ENCODE results near the gene LRRC49. TPM values are rescaled to one million over a fixed set of nuclear protein-coding genes. Genes with fewer than 3 reads are reported as not detected.
A peak's percentile ranks its signal among the peaks of the same experiment; 100 is the strongest.
"Not testable (repeated sequence)": the region's sequence is repeated elsewhere in the genome, so short reads cannot be mapped to it uniquely, and the experiment has no call there.

LRRC49 gene
- total RNA-seq, 1 donor from 2014 or later: 18.0 TPM

DNA sequence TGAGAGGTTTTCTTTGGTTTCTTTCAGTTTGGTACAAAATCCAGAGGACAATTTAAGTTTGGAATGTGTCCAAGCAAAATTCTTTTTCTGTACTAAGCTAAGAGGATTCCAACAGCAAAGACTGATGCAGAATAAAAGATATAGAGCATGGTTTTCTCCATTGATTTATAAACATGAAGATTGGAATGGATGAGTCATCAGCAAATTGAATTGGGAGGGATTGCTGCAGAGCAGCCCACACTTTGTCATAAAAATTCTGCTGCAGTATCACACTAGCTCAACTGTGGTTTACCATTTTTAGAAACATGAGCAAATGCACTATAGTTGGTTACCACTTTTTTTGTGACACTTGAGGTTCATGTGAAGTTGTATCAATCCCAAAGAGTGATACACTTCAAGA lies 22.6 kb upstream of the LRRC49 start:
- TF ChIP-seq, protein P1, sequence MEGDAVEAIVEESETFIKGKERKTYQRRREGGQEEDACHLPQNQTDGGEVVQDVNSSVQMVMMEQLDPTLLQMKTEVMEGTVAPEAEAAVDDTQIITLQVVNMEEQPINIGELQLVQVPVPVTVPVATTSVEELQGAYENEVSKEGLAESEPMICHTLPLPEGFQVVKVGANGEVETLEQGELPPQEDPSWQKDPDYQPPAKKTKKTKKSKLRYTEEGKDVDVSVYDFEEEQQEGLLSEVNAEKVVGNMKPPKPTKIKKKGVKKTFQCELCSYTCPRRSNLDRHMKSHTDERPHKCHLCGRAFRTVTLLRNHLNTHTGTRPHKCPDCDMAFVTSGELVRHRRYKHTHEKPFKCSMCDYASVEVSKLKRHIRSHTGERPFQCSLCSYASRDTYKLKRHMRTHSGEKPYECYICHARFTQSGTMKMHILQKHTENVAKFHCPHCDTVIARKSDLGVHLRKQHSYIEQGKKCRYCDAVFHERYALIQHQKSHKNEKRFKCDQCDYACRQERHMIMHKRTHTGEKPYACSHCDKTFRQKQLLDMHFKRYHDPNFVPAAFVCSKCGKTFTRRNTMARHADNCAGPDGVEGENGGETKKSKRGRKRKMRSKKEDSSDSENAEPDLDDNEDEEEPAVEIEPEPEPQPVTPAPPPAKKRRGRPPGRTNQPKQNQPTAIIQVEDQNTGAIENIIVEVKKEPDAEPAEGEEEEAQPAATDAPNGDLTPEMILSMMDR (conservative IDR thresholded peaks at IDR 0.05; ENCODE audit: low read depth, low read length): no peak

DNA sequence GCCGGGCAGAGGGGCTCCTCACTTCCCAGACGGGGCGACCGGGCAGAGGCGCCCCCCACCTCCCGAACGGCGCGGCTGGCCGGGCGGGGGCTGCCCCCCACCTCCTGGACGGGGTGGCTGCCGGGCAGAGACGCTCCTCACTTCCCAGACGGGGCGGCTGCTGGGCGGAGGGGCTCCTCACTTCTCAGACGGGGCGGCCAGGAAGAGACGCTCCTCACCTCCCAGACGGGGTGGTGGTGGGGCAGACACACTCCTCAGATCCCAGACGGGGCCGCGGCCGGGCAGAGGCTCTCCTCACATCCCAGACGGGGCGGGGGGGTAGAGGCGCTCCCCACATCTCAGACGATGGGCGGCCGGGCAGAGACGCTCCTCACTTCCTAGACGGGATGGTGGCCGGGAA lies 21.1 kb upstream of the LRRC49 start:
- H3K4me3 ChIP-seq (ENCODE audit: low read depth, low read length); DNase-seq (ENCODE audit: low read depth): not testable (repeated sequence)

More for the DNA sequence above, 22.6 kb upstream of the LRRC49 start:
- no peak overlapping the region for H3K4me3 ChIP-seq (ENCODE audit: low read depth, low read length)
- DNase-seq (ENCODE audit: low read depth): no peak

DNA sequence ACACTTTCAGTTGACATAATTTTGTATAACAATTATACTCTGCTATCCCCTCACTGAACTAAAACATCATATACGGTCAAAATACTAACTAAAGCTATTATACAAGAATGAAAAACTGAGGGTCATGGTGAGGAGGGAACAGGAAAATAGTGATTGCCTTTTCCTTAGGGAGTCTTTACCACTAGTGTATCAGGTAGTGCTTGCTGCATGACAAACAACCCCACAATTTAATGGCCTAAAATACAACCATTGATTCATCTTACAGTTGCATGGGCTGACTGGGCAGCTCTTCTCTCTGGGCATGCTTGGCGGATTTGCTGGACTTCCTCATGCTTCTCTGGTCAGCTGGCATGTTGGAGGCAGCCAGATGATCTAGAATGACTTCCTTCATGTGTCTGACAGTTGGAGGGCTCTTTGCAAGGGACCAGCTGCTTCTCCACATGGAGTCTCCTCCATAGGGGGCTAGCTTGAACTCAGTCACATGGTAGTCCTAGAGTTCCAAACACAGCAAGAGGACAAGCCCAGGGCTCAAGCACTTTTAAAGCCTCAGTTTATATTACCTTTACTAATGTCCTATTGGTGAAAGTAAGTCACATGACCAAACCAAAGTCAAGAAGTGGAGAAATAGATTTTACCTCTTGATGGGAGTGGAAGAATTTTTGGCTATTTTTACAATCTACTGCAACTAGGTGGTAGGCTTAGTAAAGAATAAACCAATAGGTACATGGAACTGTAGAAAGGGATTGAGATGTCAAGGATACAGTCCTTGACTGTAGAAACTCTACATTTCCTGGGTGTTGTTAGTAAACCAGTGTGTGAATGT lies 19.2 kb upstream of the LRRC49 start:
- DNase-seq (ENCODE audit: low read depth): no peak
- H3K4me3 ChIP-seq (ENCODE audit: low read depth, low read length): no peak overlapping the region
- TF ChIP-seq, protein P1 (conservative IDR thresholded peaks at IDR 0.05; ENCODE audit: low read depth, low read length): no peak

- H3K4me3 ChIP-seq (ENCODE audit: low read depth, low read length): no peak overlapping the region
- TF ChIP-seq, protein P1 (conservative IDR thresholded peaks at IDR 0.05; ENCODE audit: low read depth, low read length): peak; percentile 73
- no peak for DNase-seq (ENCODE audit: low read depth)
Observed at GRCh38 chr15:70875001-70875782, 17.4 kb upstream of the LRRC49 start.

- DNase-seq (ENCODE audit: low read depth): no peak
- TF ChIP-seq, protein P1 (conservative IDR thresholded peaks at IDR 0.05; ENCODE audit: low read depth, low read length): no peak
Observed at GRCh38 chr15:70876011-70876410, 16.6 kb upstream of the LRRC49 start.

DNA sequence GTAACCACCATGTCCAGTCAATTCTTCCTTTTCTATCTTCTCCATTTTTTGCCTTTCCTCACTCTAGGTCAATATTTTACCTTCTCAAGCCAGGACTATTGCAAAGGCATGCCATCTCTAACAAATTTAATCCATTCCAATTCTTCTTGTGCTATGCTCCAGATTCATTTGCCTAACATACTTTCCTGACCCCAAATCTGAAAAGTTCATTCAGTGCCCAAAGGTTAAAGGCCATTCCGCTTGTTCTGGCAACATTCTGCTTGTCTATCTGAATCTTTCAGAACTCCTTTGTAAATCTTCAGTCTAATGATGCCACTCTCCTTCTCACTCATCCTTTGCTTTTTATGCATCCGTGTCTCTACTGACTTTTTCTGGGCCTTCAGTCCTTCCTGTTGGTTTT lies 15.9 kb upstream of the LRRC49 start:
- H3K4me3 ChIP-seq (ENCODE audit: low read depth, low read length): no peak overlapping the region
- TF ChIP-seq, protein P1 (conservative IDR thresholded peaks at IDR 0.05; ENCODE audit: low read depth, low read length): no peak
- no peak for DNase-seq (ENCODE audit: low read depth)

More at GRCh38 chr15:70876011-70876410, 16.6 kb upstream of the LRRC49 start:
- no peak overlapping the region for H3K4me3 ChIP-seq (ENCODE audit: low read depth, low read length)

- no peak for DNase-seq (ENCODE audit: low read depth)
- TF ChIP-seq, protein P1 (conservative IDR thresholded peaks at IDR 0.05; ENCODE audit: low read depth, low read length): no peak
Observed at GRCh38 chr15:70879401-70879800, 13.2 kb upstream of the LRRC49 start.

More at GRCh38 chr15:70879401-70879800, 13.2 kb upstream of the LRRC49 start:
- no peak overlapping the region for H3K4me3 ChIP-seq (ENCODE audit: low read depth, low read length)

Measured in epithelial cell of proximal tubule (primary cell).